CD4-positive, alpha-beta T cell treated with Interleukin-17A for 4 hours (primary cell): ENCODE data around the gene TTC16.

Experiments used
- DNase-seq: peaks from one replicate; pipeline ENCODE4 v3.0.0-alpha.2; 2020; ENCODE audit warnings: mixed read lengths

The TTC16 gene

GRCh38 chr9:127721391-127721821 lies 5.5 kb downstream of the TTC16 start:
- DNase-seq, result no peak

- no peak for DNase-seq
Observed at GRCh38 chr9:127722055-127722745, 6.3 kb downstream of the TTC16 start.

GRCh38 chr9:127723013-127723412 lies 7.1 kb downstream of the TTC16 start:
- no peak for DNase-seq

GRCh38 chr9:127723444-127723843 lies 7.6 kb downstream of the TTC16 start:
- no peak for DNase-seq

- no peak for DNase-seq
Observed at GRCh38 chr9:127724012-127724411, 8.1 kb downstream of the TTC16 start.

GRCh38 chr9:127726871-127727270 lies 11.0 kb downstream of the TTC16 start:
- DNase-seq, result no peak

GRCh38 chr9:127728808-127729207 lies 12.9 kb downstream of the TTC16 start:
- no peak for DNase-seq

GRCh38 chr9:127729522-127730256 lies 13.8 kb downstream of the TTC16 start:
- DNase-seq, result no peak

- no peak for DNase-seq
Observed at GRCh38 chr9:127730262-127730661, 14.4 kb downstream of the TTC16 start.

- DNase-seq, result no peak
Observed at GRCh38 chr9:127730799-127731410, 15.0 kb downstream of the TTC16 start.

- no peak for DNase-seq
Observed at GRCh38 chr9:127731938-127732337, 16.1 kb downstream of the TTC16 start.

GRCh38 chr9:127732444-127732843 lies 16.6 kb downstream of the TTC16 start:
- no peak for DNase-seq

- no peak for DNase-seq
Observed at GRCh38 chr9:127733614-127734013, 17.7 kb downstream of the TTC16 start.

GRCh38 chr9:127734247-127734746 lies 18.4 kb downstream of the TTC16 start:
- no peak for DNase-seq

GRCh38 chr9:127734747-127735529 lies 19.1 kb downstream of the TTC16 start, which contains the start of gene TOR2A:
TSS of gene TOR2A (minus strand) at chr9:127735294. CDS start at chr9:127735270, 24 bp downstream.
- peak; percentile 99 for DNase-seq

- DNase-seq, result no peak
Observed at GRCh38 chr9:127735530-127736185, 19.8 kb downstream of the TTC16 start.

GRCh38 chr9:127738666-127739065 lies 22.8 kb downstream of the TTC16 start:
- no peak for DNase-seq

- DNase-seq, result no peak
Observed at GRCh38 chr9:127739614-127740330, 23.9 kb downstream of the TTC16 start.

- no peak for DNase-seq
Observed at GRCh38 chr9:127741831-127742434, 26.1 kb downstream of the TTC16 start.

- DNase-seq, result no peak
Observed at GRCh38 chr9:127742435-127743088, 26.7 kb downstream of the TTC16 start.
